OCI-LY1 (cell line): ENCODE data around the gene RAB11FIP4.

ENCODE experiments used
- H2AFZ ChIP-seq: fragments of 200-600 bp; sonication (generic), shearing (Covaris generic); 2 replicates; pipeline ENCODE4 v1.6.0; 2014; ENCODE audit warnings: antibody characterized with exemption, mild to moderate bottlenecking, low read length
- H3F3A ChIP-seq: fragments of 200-600 bp; sonication (generic), shearing (Covaris generic); 2 replicates; pipeline ENCODE4 v1.6.0; 2014; ENCODE audit warnings: mild to moderate bottlenecking, antibody characterized with exemption, low read length, moderate library complexity; ENCODE audit not compliant: insufficient read depth
- H3K27ac ChIP-seq: fragments of 200-600 bp; sonication (generic); 2 replicates; pipeline ENCODE4 v1.5.1; 2014; ENCODE audit warnings: low read length, mixed run types, mild to moderate bottlenecking, low read depth; ENCODE audit not compliant: poor library complexity, severe bottlenecking
- H3K27me3 ChIP-seq: fragments of 200-600 bp; sonication (generic); 2 replicates; pipeline ENCODE4 v1.6.0; 2014; ENCODE audit warnings: antibody characterized with exemption, mild to moderate bottlenecking, low read length, moderate library complexity; ENCODE audit not compliant: insufficient read depth
- H3K36me3 ChIP-seq: fragments of 200-600 bp; sonication (generic); 2 replicates; pipeline ENCODE4 v1.6.1; 2014; ENCODE audit warnings: mild to moderate bottlenecking, antibody characterized with exemption, low read length, moderate library complexity, mixed read lengths; ENCODE audit not compliant: insufficient read depth
- H3K4me1 ChIP-seq: fragments of 200-600 bp; sonication (generic); 2 replicates; pipeline ENCODE4 v1.5.1; 2014; ENCODE audit warnings: mild to moderate bottlenecking, low read length, moderate library complexity; ENCODE audit not compliant: insufficient read depth, severe bottlenecking
- H3K4me2 ChIP-seq: fragments of 200-600 bp; sonication (generic), shearing (Covaris generic); 2 replicates; pipeline ENCODE4 v1.6.1; 2014; ENCODE audit warnings: low read length
- H3K4me3 ChIP-seq: fragments of 200-600 bp; sonication (generic); 2 replicates; pipeline ENCODE4 v1.5.1; 2014; ENCODE audit warnings: low read length, low read depth, mild to moderate bottlenecking, mixed read lengths; ENCODE audit not compliant: poor library complexity, severe bottlenecking
- H3K79me2 ChIP-seq: fragments of 200-600 bp; shearing (Covaris generic); 2 replicates; pipeline ENCODE4 v1.6.1; 2016; ENCODE audit warnings: mixed run types, low read length, mixed read lengths; ENCODE audit not compliant: insufficient read depth
- H3K9ac ChIP-seq: fragments of 200-600 bp; sonication (generic), shearing (Covaris generic); 2 replicates; pipeline ENCODE4 v1.6.1; 2014; ENCODE audit warnings: mild to moderate bottlenecking, low read length, mixed read lengths
- H3K9me2 ChIP-seq: fragments of 200-600 bp; sonication (generic), shearing (Covaris generic); 2 replicates; pipeline ENCODE4 v1.6.1; 2014; ENCODE audit warnings: low read depth, mild to moderate bottlenecking, low read length, mixed read lengths
- H3K9me3 ChIP-seq: fragments of 200-600 bp; shearing (Covaris generic); 2 replicates; pipeline ENCODE4 v1.6.1; 2014; ENCODE audit warnings: low read length, mixed read lengths
- H4K20me1 ChIP-seq: fragments of 200-600 bp; sonication (generic), shearing (Covaris generic); 2 replicates; pipeline ENCODE4 v1.6.0; 2016; ENCODE audit warnings: mild to moderate bottlenecking, low read length; ENCODE audit not compliant: insufficient read depth
- CTCF ChIP-seq: fragments of 200-600 bp; sonication (generic), shearing (Covaris generic); IDR thresholded peaks from 2 replicates; pipeline ENCODE4 v1.5.1; 2017; ENCODE audit warnings: mild to moderate bottlenecking, antibody characterized with exemption, low read length, moderate library complexity, mixed read lengths
- EZH2 ChIP-seq: fragments of 200-600 bp; sonication (generic), shearing (Covaris generic); IDR thresholded peaks from 2 replicates; pipeline ENCODE4 v1.8.0; 2017; ENCODE audit warnings: borderline replicate concordance, mixed run types, mild to moderate bottlenecking, antibody characterized with exemption, low read length, moderate library complexity, mixed read lengths

RAB11FIP4 gene

GRCh38 chr17:31583772-31584356 is 192.4 kb downstream of the RAB11FIP4 start:
- Histone ChIP-seq H3K79me2 (no peaks in the 10 kb centered on the region), H3K4me3 (no peak overlapping the region), H3K27me3 (no peaks in the 10 kb centered on the region), H2AFZ (no peak overlapping the region), H3K9ac (no peak overlapping the region), H3K9me3 (no peaks in the 10 kb centered on the region), H3K36me3 (no peaks in the 10 kb centered on the region), H3F3A (no peaks in the 10 kb centered on the region), H4K20me1 (no peaks in the 10 kb centered on the region), H3K4me1 (no peaks in the 10 kb centered on the region), H3K9me2 (no peaks in the 10 kb centered on the region), H3K4me2 (no peak overlapping the region), H3K27ac (no peak overlapping the region)
- TF ChIP-seq EZH2: no peak
- no peak for TF ChIP-seq CTCF

GRCh38 chr17:31584438-31585279 is 193.2 kb downstream of the RAB11FIP4 start:
- Histone ChIP-seq H3K79me2 (no peaks in the 10 kb centered on the region), H3K9me3 (no peaks in the 10 kb centered on the region), H3K4me3 (no peak overlapping the region), H3K4me1 (no peaks in the 10 kb centered on the region), H3K36me3 (no peaks in the 10 kb centered on the region), H2AFZ (no peak overlapping the region), H3K9ac (no peak overlapping the region), H3K27ac (no peak overlapping the region), H3F3A (no peaks in the 10 kb centered on the region), H3K9me2 (no peaks in the 10 kb centered on the region), H4K20me1 (no peaks in the 10 kb centered on the region), H3K27me3 (no peaks in the 10 kb centered on the region), H3K4me2 (no peak overlapping the region)
- no peak for TF ChIP-seq CTCF
- no peak for TF ChIP-seq EZH2

DNA sequence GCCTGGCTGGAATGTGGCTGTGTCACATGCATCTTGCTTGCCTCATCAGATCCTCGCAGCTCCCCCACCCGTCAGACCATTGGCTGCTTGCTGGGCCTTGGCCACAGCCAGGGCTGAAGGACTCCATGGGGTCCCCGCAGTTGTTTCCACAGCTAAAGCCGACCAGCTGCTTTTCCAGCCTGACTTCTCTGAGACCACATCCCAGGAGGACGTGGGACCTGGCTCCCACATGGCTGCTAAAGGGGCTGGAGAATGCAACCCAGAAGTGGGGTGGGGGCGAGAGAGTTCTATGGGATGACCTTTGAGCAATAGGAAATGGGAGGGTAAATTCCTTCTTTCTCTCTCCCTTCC is 193.8 kb downstream of the RAB11FIP4 start:
- no peak overlapping the region for H3K9ac ChIP-seq
- H3K9me3 ChIP-seq: no peaks in the 10 kb centered on the region
- no peaks in the 10 kb centered on the region for H3K4me1 ChIP-seq
- H3K4me2 ChIP-seq: no peak overlapping the region
- no peak overlapping the region for H3K27ac ChIP-seq
- H2AFZ ChIP-seq: no peak overlapping the region
- no peaks in the 10 kb centered on the region for H3K36me3 ChIP-seq
- H3F3A ChIP-seq: no peaks in the 10 kb centered on the region
- no peak overlapping the region for H3K4me3 ChIP-seq
- H4K20me1 ChIP-seq: no peaks in the 10 kb centered on the region
- H3K27me3 ChIP-seq: no peaks in the 10 kb centered on the region
- TF ChIP-seq CTCF (no peak), EZH2 (no peak)
- H3K79me2 ChIP-seq: no peaks in the 10 kb centered on the region
- no peaks in the 10 kb centered on the region for H3K9me2 ChIP-seq
